ENCODE measurements around the gene ATF7IP.

ATF7IP gene

GRCh38 chr12:14482886-14483285, 117.4 kb downstream of the ATF7IP start:
- DNase-seq: no peak

- DNase-seq: no peak
Observed at GRCh38 chr12:14495326-14495725, 129.8 kb downstream of the ATF7IP start.

GRCh38 chr12:14505626-14506596, 140.4 kb downstream of the ATF7IP start:
- no peak for DNase-seq

- no peak for DNase-seq
Observed at GRCh38 chr12:14510574-14510973, 145.1 kb downstream of the ATF7IP start.

GRCh38 chr12:14514154-14514842, 148.8 kb downstream of the ATF7IP start:
- no peak for DNase-seq

GRCh38 chr12:14514946-14515345, 149.5 kb downstream of the ATF7IP start:
- no peak for DNase-seq

- DNase-seq: no peak
Observed at GRCh38 chr12:14521822-14522221, 156.3 kb downstream of the ATF7IP start.

GRCh38 chr12:14525964-14526363, 160.5 kb downstream of the ATF7IP start:
- DNase-seq: no peak

- no peak for DNase-seq
Observed at GRCh38 chr12:14532152-14532551, 166.7 kb downstream of the ATF7IP start.

GRCh38 chr12:14537088-14537487, 171.6 kb downstream of the ATF7IP start:
- DNase-seq: no peak

GRCh38 chr12:14540801-14541462, 175.4 kb downstream of the ATF7IP start:
- no peak for DNase-seq

GRCh38 chr12:14545144-14546124, 180.0 kb downstream of the ATF7IP start:
- DNase-seq: no peak

GRCh38 chr12:14547571-14547970, 182.1 kb downstream of the ATF7IP start:
- no peak for DNase-seq

- no peak for DNase-seq
Observed at GRCh38 chr12:14548609-14549008, 183.1 kb downstream of the ATF7IP start.

Data from stimulated activated CD4-positive, alpha-beta T cell treated with anti-CD3 and anti-CD28 coated beads, Interleukin-4, amount 100 ng/mL, for 4 hours (primary cell).